Muscle layer of colon (tissue), 2 donors: ENCODE measurements around the gene NRIP1.
"Not testable (repeated sequence)": the region's sequence is repeated elsewhere in the genome, so short reads cannot be mapped to it uniquely, and the experiment has no call there.

Source experiments
- H3K27ac ChIP-seq: one replicate; pipeline ENCODE4 v1.7.0; 2013; ENCODE audit warnings: low read depth, mild to moderate bottlenecking, low read length, moderate library complexity
- H3K27me3 ChIP-seq, 2 donors: one replicate each; pipeline ENCODE4 v1.7.0; 2013; ENCODE audit warnings: low read length in 2 of 2, mild to moderate bottlenecking in 2 of 2; ENCODE audit not compliant: insufficient read depth in 2 of 2, control insufficient read depth in 1 of 2
- H3K36me3 ChIP-seq: one replicate; pipeline ENCODE4 v1.7.0; 2013; ENCODE audit warnings: mild to moderate bottlenecking, low read length; ENCODE audit not compliant: insufficient read depth
- H3K4me1 ChIP-seq: one replicate; pipeline ENCODE4 v1.7.0; 2013; ENCODE audit warnings: mild to moderate bottlenecking, low read length; ENCODE audit not compliant: insufficient read depth
- H3K4me3 ChIP-seq, 2 donors: one replicate each; pipeline ENCODE4 v1.7.0; 2013; ENCODE audit warnings: low read length in 2 of 2, low read depth in 1 of 2, mild to moderate bottlenecking in 1 of 2, moderate library complexity in 1 of 2
- H3K9ac ChIP-seq: one replicate; pipeline ENCODE4 v1.7.0; 2013; ENCODE audit warnings: low read length
- H3K9me3 ChIP-seq: one replicate; pipeline ENCODE4 v1.7.0; 2013; ENCODE audit warnings: mild to moderate bottlenecking, low read length
- donor health status: abdominal sarcoma.
- donor health status: Adenocarcinoma of cecum.

NRIP1 gene

DNA sequence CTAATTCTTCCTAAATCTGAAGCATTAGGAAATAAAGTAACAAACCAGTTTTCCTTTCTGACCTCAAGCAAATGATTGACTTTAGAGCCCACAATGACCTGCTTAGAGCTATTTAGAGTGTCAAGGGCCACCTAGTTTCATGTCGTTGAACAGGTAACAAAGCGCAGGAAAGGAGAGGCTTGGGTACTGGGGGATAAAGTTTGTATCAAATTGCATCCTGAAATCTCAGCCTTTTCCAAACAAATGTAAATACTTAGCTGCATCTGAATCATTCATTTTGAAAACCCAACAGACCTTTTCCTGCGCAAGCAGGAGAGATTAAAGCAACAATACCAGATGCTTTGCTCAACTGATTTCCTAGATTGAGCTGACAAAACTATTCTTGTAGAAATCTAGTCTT, 121.2 kb downstream of the NRIP1 start:
- Histone ChIP-seq H3K27me3 (no peaks in the 10 kb centered on the region), H3K9ac (no peak overlapping the region), H3K4me3 (no peak overlapping the region), H3K27ac (no peak overlapping the region), H3K4me1 (no peaks in the 10 kb centered on the region), H3K36me3 (no peaks in the 10 kb centered on the region), H3K9me3 (no peaks in the 10 kb centered on the region)

DNA sequence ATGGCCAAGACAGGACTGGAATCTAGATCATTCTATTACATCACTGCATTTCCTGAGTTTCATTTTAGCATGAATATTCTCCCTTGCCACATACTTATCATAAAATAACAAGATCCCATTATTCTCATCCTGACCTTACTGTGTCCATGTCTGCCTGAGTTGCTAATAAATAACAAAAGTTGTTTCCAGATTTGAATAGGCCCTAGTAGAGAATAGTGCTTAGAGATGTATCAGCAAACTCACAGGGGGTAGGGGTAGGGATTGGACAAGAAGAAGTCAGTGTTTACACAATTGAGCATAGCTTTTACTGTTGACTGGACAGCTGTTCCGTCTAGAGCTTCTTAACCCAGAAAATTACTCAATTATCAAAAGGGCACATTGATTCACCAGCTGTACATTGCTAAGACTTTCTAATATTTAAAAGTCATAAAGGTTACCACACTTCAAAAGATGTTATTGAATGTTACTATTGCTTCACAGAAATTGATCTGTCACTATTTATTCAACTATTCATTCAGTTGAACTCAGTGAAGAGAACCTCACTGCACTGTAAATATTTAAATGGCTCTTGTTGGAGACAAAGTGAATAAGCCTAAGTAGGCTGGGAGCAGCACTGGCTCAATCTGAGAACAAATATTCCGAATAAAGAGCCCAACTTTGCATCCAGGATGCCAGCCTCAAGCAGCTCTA, 121.9 kb downstream of the NRIP1 start:
- Histone ChIP-seq H3K4me3 (no peak overlapping the region), H3K9ac (no peak overlapping the region), H3K27ac (no peak overlapping the region), H3K36me3 (no peaks in the 10 kb centered on the region), H3K9me3 (no peaks in the 10 kb centered on the region), H3K27me3 (no peaks in the 10 kb centered on the region), H3K4me1 (no peaks in the 10 kb centered on the region)

GRCh38 chr21:14927324-14927723, 137.5 kb downstream of the NRIP1 start:
- H3K4me1 ChIP-seq, H3K9ac ChIP-seq, H3K4me3 ChIP-seq, H3K27ac ChIP-seq, H3K36me3 ChIP-seq, H3K9me3 ChIP-seq, H3K27me3 ChIP-seq: not testable (repeated sequence)

- no peak overlapping the region for H3K27ac ChIP-seq
- no peak overlapping the region for H3K4me3 ChIP-seq
- H3K9me3 ChIP-seq, result no peaks in the 10 kb centered on the region
- H3K4me1 ChIP-seq, result no peaks in the 10 kb centered on the region
- H3K36me3 ChIP-seq, result no peaks in the 10 kb centered on the region
- no peak overlapping the region for H3K9ac ChIP-seq
- no peaks in the 10 kb centered on the region for H3K27me3 ChIP-seq
Observed at GRCh38 chr21:14926186-14926585, 138.6 kb downstream of the NRIP1 start.

DNA sequence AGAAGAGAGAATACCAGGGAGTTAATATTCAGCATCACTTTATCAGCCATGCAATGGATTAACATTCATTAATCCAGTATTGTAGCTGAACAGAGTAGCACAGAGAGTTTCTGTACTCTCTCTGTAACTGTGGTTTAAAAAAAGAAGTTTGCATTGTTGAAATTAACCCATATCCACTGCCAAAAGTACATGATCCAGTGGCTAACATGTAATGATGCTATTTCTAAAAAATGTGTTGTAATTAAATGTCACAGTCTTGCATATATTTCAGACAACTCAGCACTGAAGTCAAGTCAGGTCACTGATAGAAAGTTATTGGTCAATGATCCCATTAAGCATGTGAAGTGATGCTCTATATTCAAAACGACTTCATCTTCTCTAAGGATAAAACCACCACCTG, 141.3 kb downstream of the NRIP1 start:
- Histone ChIP-seq H3K9me3 (no peaks in the 10 kb centered on the region), H3K9ac (no peak overlapping the region), H3K4me1 (no peaks in the 10 kb centered on the region), H3K4me3 (no peak overlapping the region), H3K27me3 (no peaks in the 10 kb centered on the region), H3K27ac (no peak overlapping the region), H3K36me3 (no peaks in the 10 kb centered on the region)

DNA sequence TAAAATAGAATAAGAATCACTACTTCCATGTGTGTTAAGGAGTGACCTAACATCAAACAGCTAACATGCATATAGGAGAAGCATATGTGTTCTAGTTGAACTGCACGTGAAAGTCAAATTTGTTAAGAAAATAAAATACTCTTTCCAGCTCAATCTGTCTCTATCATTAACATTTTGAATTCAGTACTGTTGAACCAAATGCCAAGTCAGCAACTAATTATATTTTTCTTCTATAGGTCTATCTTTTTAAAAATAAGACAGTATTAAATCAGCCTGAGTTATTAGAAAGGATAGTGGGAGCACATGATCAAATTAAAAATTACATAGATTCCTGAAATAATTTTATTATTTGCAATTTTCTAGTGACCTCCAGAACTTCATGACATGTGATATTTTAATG, 141.8 kb downstream of the NRIP1 start:
- H3K4me1 ChIP-seq, result no peaks in the 10 kb centered on the region
- H3K27me3 ChIP-seq, result no peaks in the 10 kb centered on the region
- no peak overlapping the region for H3K4me3 ChIP-seq
- no peaks in the 10 kb centered on the region for H3K36me3 ChIP-seq
- no peak overlapping the region for H3K9ac ChIP-seq
- H3K9me3 ChIP-seq, result no peaks in the 10 kb centered on the region
- no peak overlapping the region for H3K27ac ChIP-seq

DNA sequence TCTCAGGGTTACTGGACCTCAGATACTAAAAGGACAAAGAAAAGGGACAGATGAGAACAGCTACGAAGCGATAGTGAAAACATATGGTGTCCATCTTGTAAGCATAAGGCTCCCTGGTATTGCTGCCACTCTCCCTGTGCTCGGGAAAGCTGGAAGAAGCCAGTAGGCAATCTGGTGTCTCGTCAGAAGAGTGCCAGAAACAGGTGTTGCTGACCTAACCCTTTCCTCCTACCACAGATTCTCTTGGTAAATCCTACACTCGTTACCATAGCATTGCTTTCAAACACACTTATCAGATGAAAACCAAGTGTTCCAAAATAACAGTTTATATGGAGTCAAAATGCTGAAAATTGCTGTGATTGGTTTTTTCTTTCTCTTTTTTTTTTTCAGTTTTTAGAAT, 146.3 kb downstream of the NRIP1 start:
- Histone ChIP-seq H3K4me3 (no peak overlapping the region), H3K9ac (no peak overlapping the region), H3K36me3 (no peaks in the 10 kb centered on the region), H3K27me3 (no peaks in the 10 kb centered on the region), H3K27ac (no peak overlapping the region), H3K4me1 (no peaks in the 10 kb centered on the region), H3K9me3 (no peaks in the 10 kb centered on the region)

DNA sequence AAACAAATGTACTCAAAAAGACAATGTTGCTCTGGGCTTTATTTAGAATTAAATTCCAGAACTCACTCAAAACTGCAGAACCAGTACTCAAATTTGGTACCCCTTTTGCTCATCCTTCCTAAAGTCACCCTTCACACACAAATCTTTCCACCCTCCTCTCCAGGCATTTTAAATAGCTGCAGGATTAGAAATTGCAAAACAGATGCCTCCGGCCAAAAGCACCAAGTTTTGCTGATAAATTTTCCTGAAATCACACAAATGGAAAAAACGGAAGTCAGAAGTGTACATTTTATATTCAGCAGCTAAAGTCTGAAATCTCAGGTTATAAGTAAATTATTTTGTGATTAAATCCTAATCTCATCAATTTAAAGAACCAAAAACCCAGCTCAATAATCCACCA, 147.0 kb downstream of the NRIP1 start:
- Histone ChIP-seq H3K4me3 (no peak overlapping the region), H3K4me1 (no peaks in the 10 kb centered on the region), H3K27ac (no peak overlapping the region), H3K36me3 (no peaks in the 10 kb centered on the region), H3K9me3 (no peaks in the 10 kb centered on the region), H3K27me3 (no peaks in the 10 kb centered on the region), H3K9ac (no peak overlapping the region)

DNA sequence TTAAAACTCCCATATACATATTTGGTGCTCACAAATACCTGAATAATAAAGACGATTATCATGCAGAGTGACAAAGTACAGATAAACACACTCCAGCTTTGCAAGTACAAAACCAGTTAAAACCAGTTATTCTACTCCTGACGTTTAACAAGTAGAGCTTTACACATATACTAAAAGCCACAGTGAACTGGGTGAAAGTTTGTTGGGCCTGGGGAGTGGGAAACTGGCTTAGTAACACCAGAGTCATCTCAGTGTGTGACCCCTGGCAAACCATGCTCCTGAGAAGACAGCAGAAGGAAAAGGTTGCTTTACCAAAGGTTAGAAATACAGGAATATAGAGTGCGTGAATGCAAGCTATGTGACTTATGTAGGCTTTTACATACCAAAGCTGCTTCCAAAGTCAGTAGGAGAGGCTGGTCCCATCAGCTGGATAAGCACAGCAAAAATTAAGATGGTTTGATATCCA, 148.1 kb downstream of the NRIP1 start:
- Histone ChIP-seq H3K9me3 (no peaks in the 10 kb centered on the region), H3K27me3 (no peaks in the 10 kb centered on the region), H3K36me3 (no peaks in the 10 kb centered on the region), H3K27ac (no peak overlapping the region), H3K4me1 (no peaks in the 10 kb centered on the region), H3K9ac (no peak overlapping the region), H3K4me3 (no peak overlapping the region)

GRCh38 chr21:14913638-14914037, 151.2 kb downstream of the NRIP1 start:
- H3K27me3 ChIP-seq, result no peaks in the 10 kb centered on the region
- no peaks in the 10 kb centered on the region for H3K4me1 ChIP-seq
- no peaks in the 10 kb centered on the region for H3K9me3 ChIP-seq
- H3K27ac ChIP-seq, result no peak overlapping the region
- no peaks in the 10 kb centered on the region for H3K36me3 ChIP-seq
- H3K4me3 ChIP-seq, result no peak overlapping the region
- H3K9ac ChIP-seq, result no peak overlapping the region

GRCh38 chr21:14911351-14911750, 153.4 kb downstream of the NRIP1 start:
- Histone ChIP-seq H3K27ac (no peak overlapping the region), H3K9ac (no peak overlapping the region), H3K4me3 (no peak overlapping the region), H3K9me3 (no peaks in the 10 kb centered on the region), H3K36me3 (no peaks in the 10 kb centered on the region), H3K27me3 (no peaks in the 10 kb centered on the region), H3K4me1 (no peaks in the 10 kb centered on the region)
